Measurements from ENCODE around the gene CRYL1.

GRCh38 chr13:20497006-20497775, 28.5 kb downstream of the CRYL1 start:
- TF ChIP-seq POLR2A (IDR thresholded peaks at IDR 0.05; ENCODE audit: low read depth, low read length) (no peak), POLR2AphosphoS5 (IDR thresholded peaks at IDR 0.05; ENCODE audit: low read depth, low read length) (no peak), TAF1 (IDR thresholded peaks at IDR 0.05; ENCODE audit: low read depth, low read length) (no peak), PAX5 (IDR thresholded peaks at IDR 0.05; ENCODE audit: insufficient read depth, low read length, severe bottlenecking) (no peak), POU2F2 (IDR thresholded peaks at IDR 0.05; ENCODE audit: low read depth, low read length) (no peak), SPI1 (IDR thresholded peaks at IDR 0.05; ENCODE audit: low read depth, low read length) (no peak)
